GM18502 (cell line): ENCODE results near the gene GSN.

Experiments
- ATAC-seq: cut with Tn5 transposase; IDR thresholded peaks from one replicate; pipeline ENCODE4 v1.9.1; 2021; ENCODE audit warnings: mild to moderate bottlenecking; ENCODE audit not compliant: unreplicated experiment, poor library complexity

The GSN gene

GRCh38 chr9:121339437-121339836 lies 71.5 kb downstream of the GSN start:
- no peak for ATAC-seq

GRCh38 chr9:121340676-121341392 lies 72.9 kb downstream of the GSN start:
- peak; percentile 97 for ATAC-seq

- no peak for ATAC-seq
Observed at GRCh38 chr9:121344184-121344583, 76.2 kb downstream of the GSN start.

GRCh38 chr9:121345070-121345469 lies 77.1 kb downstream of the GSN start:
- ATAC-seq, result no peak

DNA sequence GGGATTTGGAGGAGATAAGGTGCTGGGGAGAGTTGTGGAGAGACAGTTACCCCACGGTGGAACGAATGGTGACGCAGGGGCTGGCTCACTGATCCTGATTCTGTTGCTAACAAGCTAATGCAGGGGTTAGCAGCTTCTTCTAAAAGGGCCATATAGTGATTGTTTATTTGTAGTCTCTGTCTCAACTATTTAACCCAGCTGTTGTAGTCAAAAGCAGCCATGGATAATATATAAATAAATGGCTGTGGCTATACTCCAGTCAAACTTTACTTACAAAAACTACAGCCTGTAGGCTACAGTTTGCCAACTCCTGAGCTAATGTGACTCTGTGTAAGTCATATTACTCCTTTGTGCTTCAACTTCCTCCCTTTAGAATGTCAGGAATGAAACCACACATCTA lies 80.3 kb downstream of the GSN start:
- no peak for ATAC-seq

- no peak for ATAC-seq
Observed at GRCh38 chr9:121349009-121349408, 81.0 kb downstream of the GSN start.

DNA sequence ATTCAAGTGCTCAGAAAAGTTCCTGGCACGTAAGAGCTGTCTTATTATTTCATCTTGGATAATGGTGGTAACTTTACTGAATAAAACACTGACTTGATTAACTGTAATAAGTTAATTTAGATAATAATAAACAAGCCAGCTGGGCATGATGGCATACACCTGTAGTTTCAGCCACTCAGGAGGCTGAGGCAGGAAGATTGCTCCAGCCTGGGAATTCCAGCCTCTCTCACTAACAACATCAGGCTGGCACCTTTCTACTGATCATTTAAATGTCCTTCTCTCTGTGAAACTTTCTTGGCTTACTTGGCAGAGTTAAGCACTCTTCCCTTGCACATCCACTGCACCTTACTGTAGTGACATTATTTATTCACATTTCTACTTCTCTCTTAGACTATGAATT lies 82.1 kb downstream of the GSN start:
- ATAC-seq, result no peak

DNA sequence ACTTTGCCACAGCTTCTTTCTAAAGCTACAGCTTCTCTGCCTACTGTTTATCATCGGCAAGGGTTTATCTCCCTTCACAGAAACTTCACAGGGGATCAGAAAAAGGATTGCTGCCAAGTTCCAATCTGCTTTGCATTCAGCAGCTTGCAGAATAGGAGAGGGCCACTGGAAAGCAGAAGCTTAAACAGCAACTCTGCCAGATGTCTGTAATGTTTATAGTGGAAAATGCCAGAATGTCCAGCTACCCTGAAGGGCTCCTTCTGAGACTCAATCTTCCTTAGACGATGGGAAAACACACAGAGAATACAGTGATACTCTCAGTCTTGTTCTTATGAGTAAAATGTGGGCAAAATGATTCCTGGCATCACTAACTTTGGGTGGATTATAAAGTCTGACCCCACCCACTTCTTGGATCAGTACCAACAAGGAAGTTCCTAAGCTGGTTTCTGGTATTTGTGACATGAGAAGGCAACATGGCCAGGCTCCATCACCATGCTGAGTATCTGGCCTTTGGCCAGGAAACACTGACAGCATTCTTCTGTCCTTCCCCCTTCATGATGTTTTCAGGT lies 83.1 kb downstream of the GSN start:
- ATAC-seq, result no peak

GRCh38 chr9:121353241-121354061 lies 85.5 kb downstream of the GSN start:
- peak; percentile 96 for ATAC-seq

DNA sequence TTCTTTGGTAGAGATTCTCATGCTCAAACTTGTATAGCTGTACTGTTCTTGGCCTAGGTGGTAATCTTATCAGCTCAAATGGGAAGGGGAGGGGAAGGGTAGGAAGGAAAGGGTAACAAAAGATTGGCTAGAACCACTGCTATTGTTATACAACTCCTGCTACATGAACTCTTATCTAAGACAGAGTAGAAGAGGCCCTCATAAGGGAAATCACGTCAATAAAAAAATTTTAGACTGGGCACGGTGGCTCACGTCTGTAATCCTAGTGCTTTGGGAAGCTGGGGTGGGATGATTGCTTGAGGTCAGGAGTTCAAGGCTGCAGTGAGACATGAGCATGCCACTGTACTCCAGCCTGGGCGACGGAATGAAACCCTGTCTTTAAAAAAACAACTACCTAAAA lies 86.2 kb downstream of the GSN start:
- ATAC-seq, result no peak

GRCh38 chr9:121354762-121355161 lies 86.8 kb downstream of the GSN start:
- no peak for ATAC-seq

DNA sequence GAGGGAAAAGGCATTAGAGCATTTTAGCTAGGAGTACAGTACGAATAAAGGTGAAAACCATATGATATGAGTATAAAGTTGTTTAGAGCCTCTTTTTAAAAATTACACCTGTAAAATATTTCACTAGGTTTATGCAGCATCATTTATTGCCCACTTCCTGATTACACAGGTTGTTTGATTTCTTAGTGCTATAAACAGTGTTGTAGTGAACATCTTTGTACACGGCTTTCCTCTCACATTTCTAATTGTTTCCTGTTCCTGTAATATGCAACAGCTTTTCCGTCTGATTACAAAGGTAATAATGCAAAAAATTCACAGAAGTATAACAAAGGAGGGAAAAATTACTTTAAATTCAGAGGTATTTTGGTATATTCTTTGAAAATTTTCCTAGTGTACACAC lies 89.0 kb downstream of the GSN start:
- no peak for ATAC-seq

DNA sequence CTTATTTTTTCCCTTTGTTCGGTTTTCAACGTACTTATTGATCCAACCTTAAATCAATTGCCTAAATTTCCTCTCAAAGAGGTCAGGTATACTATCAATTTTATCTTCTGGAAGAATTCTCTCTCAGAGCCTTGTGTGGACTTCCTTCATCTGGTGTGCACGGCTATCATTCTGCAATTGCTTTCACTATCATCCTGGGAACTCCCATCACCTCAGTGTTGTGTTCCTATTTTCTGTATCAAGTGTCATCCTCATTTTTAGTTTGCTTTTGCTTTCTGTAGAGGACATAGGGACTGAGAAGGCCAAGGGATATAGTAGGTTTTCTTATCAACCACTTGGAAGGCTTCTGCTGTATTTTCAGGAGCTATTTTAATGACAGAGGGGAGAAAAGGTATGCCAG lies 90.8 kb downstream of the GSN start:
- ATAC-seq, result peak; percentile 69

GRCh38 chr9:121359351-121360294 lies 91.7 kb downstream of the GSN start:
- ATAC-seq, result peak; percentile 32

- ATAC-seq, result no peak
Observed at GRCh38 chr9:121360601-121361374, 92.8 kb downstream of the GSN start.

DNA sequence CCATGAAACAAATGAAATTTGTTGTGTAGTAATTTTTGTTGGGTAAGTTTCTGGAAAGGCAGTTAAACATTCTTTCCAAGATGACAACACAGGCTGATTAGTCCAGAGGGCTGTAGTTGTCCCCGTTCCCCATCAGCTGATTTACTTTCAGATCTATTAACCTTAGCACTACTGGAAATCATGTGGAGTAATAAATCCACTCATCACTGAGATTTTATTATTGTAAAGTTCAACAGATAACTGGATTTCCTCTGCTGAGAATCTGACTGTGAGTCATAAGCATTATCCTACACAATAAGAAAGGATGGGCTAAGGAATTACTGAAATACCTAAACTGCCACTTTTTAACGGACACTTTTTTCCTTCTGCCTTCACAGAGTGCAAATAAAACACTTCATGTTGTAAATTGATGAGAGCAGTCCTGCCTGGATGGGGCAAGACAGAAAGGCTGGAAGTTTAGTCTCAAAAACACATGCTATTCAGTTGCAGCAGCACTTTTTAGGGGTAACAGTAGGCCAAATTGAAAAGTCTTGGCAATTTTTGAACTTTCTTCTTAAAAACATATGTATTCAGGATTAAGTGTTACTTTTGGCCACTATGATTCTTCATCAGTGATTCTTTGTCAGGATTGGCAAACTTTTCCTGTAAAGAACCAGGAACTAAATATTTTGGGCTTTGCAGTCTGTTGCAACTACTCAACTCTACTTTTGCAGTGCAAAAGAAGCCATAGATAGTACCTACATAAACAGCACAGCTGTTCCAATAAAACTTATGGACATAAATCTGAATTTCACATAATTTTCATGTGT lies 95.1 kb downstream of the GSN start:
- ATAC-seq, result no peak

DNA sequence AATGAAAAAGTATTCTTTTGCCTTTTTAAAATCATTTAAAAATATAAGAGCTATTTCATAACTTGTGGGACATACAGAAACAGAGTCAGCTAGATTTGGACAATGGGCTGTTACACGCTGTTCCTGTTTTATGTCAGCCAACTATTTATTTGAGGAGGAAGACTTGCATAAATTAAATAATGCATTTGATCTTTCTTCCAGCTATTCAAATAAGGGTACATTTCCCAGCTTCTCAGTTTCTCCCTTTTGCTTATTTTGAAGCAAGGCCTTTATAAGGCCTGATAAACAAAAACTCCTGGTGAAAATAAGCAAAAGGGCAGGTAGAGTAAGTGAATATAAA lies 95.6 kb downstream of the GSN start:
- ATAC-seq, result no peak

GRCh38 chr9:121364077-121364476 lies 96.1 kb downstream of the GSN start:
- no peak for ATAC-seq

- ATAC-seq, result no peak
Observed at GRCh38 chr9:121364886-121365285, 96.9 kb downstream of the GSN start.
